NOMO-1 (cell line): ENCODE data around the gene VEZF1.

Experiments
- DNase-seq, 2 experiments: peaks; one replicate each; lab custom pipeline; 2025; ENCODE audit not compliant: unreplicated experiment in 2 of 2; lab: John Stamatoyannopoulos, UW

VEZF1 gene

GRCh38 chr17:57987581-57988300 is at the start of gene VEZF1:
TSS of gene VEZF1 (minus strand) at chr17:57988254. CDS start at chr17:57988111, 143 bp downstream.
- DNase-seq, result peak; percentile 69 to 80

GRCh38 chr17:58032691-58033415 is 44.8 kb upstream of the VEZF1 start:
- peak; percentile 31 to 83 for DNase-seq

GRCh38 chr17:58028578-58028977 is 40.5 kb upstream of the VEZF1 start:
- no peak for DNase-seq

- no peak for DNase-seq
Observed at GRCh38 chr17:58020401-58020800, 32.3 kb upstream of the VEZF1 start.

- DNase-seq, result no peak
Observed at GRCh38 chr17:58019521-58019920, 31.5 kb upstream of the VEZF1 start.

- no peak for DNase-seq
Observed at GRCh38 chr17:58019039-58019438, 31.0 kb upstream of the VEZF1 start.

GRCh38 chr17:58010067-58010799 is 22.2 kb upstream of the VEZF1 start:
- no peak for DNase-seq

- peak in 1 of 2 experiments; percentile 65 for DNase-seq
Observed at GRCh38 chr17:58007781-58008706, 20.0 kb upstream of the VEZF1 start.

- peak; percentile 97 to 98 for DNase-seq
Observed at GRCh38 chr17:58006924-58007780, 19.1 kb upstream of the VEZF1 start, which contains the start of gene SRSF1. TSS of gene SRSF1 (minus strand) at chr17:58007246. CDS start at chr17:58007137, 109 bp downstream.

- peak; percentile 43 to 57 for DNase-seq
Observed at GRCh38 chr17:58006560-58006923, 18.5 kb upstream of the VEZF1 start.

- no peak for DNase-seq
Observed at GRCh38 chr17:58005728-58006559, 17.9 kb upstream of the VEZF1 start.

- DNase-seq, result peak in 1 of 2 experiments; percentile 37
Observed at GRCh38 chr17:58005031-58005727, 17.1 kb upstream of the VEZF1 start.

GRCh38 chr17:58004060-58004459 is 16.0 kb upstream of the VEZF1 start:
- DNase-seq, result peak; percentile 21 to 27

GRCh38 chr17:58002973-58003372 is 14.9 kb upstream of the VEZF1 start:
- DNase-seq, result no peak

- DNase-seq, result no peak
Observed at GRCh38 chr17:58002154-58002948, 14.3 kb upstream of the VEZF1 start.

- no peak for DNase-seq
Observed at GRCh38 chr17:58001461-58002124, 13.5 kb upstream of the VEZF1 start.
